ENCODE data around the gene RNF26. TPM values are rescaled to one million over a fixed set of nuclear protein-coding genes. Genes with fewer than 3 reads are reported as not detected.

The RNF26 gene
- polyA plus RNA-seq, 4 donors = 28.4 to 34.5 (median 30.9) TPM

DNA sequence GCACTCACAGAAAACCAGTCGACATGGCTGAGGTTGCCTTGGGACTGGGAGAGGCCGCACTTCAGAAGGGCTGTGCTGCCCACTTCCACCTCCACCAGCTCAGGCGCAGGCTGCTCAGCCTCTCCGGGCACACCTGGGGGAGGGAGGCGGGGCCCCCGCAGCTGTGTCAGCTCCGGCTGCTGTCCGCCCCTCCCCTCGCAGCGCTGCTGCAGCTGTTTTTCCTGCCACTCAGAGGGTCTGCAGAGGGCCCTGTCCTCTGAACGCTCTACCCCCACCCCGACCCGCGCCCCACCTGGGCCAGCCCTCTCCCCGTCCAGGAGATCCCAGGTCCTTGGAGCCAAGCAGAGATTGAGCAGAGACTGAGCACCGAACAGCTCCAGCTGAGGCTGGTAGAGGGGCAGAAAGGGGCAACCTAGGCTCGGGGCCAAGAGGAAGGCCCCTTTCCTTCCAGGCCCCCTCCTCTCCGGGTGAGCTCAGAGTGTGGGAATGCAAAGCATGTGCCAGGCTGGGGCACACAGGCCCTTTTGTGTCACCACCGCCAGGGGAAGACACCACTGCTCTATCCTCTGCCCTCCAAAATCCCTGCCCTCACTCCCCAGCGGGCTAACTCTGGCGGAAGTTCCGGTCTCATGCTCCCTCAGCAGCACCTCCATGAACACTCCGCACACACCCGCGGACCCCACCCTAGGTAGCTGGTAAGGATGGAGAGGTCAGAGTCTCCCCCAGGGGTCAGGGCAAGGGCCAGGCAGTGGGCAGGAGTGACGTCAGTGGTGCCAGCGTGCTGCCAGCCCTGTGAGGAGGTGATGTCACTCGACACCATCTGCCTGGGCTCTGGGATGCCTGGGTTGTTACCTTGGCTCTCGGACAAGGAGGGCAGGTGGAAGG lies 19.0 kb upstream of the RNF26 start:
- DNase-seq (ENCODE audit: low read depth in 4 of 4, low spot score in 3 of 4) = no peak

DNA sequence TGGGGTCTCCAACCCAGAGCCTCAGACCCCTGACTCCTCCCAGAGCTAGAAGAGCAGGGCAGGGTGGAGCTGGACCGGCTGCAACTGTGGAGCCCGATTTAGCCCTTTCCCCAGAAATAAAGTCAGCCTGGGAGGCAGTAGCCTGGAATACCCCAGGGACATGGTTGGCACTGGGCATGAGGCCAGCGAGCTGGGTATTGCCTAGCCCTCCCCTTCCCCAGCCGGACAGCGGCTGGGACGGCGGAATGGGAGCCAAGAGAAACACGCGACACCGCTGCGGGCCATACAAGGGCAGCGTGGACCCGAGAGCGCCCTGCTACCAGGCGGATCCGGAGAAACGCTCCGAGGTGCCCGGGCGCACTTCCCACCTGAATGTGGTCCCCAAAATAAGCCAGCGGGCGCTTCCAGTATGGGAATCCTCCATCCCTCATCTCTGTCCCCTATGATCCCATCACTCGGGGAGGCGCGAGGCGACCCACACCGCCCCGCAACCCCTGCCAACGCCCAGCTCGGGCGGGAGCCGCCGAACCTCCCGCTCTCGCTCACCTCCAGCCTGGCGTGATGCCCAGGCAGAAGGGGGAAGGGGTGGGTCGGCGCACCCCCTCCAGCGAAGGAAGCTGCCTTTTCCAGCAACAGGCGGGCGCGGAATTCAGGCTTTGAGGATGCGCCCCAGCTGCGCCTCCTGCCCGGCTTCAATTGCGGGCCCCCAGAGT lies 18.2 kb upstream of the RNF26 start:
- no peak for DNase-seq (ENCODE audit: low read depth in 4 of 4, low spot score in 3 of 4)

DNA sequence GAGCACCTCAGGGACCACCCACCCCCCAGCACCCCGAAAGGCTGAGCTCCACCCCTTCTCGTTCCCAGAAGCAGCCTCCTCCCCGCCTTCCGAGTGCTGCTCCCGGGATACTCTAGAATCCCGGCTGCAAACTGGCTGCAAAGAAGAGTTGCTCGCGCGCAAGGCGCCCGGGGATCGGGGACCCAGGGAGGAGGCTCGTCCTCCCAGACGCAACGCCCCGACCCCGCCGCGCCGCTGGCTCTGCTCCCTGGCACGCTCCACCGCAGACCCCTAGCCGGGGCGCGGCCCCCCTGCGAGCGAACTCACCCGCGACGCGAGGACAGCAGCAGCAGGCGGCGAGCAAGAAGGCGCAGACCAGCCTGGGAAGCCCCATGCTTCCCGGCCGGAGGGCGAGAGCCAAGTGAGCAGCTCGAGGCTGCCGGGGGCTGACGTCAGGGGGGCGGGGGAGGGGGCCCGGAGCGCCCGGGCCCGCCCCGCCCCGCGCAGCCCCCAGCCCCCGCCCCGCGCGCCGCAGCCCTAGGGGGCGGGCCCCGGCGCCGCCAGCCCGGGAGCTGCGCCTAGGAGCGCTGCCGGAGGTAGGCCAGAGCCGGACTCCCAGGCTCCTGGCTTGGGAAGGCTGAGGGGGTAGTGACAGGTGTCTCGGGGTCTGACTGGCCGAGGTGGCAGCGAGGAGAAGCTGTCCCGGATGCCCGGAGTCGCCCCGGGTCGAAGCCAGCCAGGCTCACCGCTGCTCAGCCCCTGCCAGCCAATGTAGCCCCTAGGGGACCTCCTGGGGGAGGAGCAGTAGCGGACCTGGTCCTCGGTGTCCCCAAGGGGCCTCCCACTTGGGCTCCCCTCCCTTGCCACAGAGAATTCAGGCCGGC lies 17.4 kb upstream of the RNF26 start, which contains the start of gene MCAM:
TSS of gene MCAM (minus strand) at position 402 of the 863 bp plus-strand sequence. CDS start at position 373, 29 bp downstream.
- no peak for DNase-seq (ENCODE audit: low read depth in 4 of 4, low spot score in 3 of 4)

DNA sequence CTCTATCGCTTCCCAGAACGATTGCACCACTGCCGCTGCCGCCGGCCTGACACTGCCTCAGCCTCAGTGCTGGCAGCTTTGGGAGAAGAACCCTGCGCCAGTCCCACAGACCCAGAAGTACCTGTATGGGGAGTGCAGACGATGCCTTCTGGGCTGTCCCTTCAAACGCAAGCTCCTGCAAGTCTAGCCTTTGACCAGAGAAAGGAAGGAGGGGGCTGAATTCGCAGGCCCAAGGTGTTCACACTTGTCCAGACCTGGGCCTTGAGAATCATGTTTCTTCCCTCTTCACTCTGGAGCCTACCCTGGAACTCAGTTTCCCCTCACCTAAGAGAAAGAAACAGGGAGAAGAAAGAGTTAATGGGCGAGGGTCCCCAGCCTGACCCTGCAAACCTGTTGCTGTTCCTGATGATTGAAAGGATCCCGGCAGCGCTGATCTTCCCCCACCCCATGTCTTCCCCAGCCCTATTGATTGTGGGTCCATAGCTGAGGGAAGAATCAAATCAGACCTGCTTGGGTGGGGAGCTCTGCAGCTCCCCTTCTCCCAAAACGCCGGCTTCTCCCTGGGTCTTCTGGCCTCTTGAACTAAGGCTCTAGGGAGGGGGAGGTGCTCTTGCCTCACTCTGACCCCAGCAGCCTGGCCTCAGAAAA lies 16.6 kb upstream of the RNF26 start:
- no peak for DNase-seq (ENCODE audit: low read depth in 4 of 4, low spot score in 3 of 4)

DNA sequence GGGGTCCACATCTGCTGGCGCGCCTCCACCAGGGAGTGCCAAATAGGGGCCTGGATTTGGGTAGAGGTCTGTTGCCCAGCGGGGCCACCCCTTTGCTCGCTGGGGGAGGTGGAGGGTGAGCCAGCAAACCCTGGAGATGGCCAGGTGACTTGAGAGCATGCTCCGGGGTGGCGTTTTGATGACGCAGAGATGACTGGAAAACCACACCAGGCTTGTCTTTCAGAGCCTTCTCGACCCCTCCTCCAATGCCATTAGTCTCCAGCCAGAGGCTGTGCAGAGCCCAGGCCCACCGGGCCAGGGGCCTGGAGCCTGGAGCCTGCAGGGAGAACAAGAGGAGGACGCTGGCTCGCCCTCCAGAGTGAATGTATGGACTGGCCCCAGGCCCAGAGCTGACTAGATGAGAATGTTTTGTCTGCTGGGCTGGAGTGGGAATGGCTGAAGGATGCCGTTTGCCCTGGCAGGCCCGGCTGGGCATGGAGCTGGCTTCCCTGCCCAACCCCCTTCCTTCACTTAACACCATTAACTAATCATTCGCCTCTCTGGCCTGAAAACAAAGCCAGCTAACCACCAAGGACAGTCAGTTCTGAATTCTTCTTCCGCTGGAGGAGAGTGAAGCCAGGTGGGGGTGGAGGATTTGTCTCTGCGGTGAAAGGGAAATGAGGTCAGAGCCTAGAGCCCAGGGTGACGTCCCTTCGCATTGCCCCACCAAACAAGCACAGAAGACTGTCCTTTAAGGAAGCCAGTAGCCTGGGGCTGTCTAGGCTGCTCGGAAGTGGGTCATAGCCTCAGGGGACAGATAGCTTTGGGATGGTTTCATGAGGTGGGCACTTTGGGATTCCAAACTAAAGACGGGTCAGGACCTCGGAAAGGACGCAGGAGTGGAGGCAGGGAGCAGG lies 15.8 kb upstream of the RNF26 start:
- no peak for DNase-seq (ENCODE audit: low read depth in 4 of 4, low spot score in 3 of 4)

DNA sequence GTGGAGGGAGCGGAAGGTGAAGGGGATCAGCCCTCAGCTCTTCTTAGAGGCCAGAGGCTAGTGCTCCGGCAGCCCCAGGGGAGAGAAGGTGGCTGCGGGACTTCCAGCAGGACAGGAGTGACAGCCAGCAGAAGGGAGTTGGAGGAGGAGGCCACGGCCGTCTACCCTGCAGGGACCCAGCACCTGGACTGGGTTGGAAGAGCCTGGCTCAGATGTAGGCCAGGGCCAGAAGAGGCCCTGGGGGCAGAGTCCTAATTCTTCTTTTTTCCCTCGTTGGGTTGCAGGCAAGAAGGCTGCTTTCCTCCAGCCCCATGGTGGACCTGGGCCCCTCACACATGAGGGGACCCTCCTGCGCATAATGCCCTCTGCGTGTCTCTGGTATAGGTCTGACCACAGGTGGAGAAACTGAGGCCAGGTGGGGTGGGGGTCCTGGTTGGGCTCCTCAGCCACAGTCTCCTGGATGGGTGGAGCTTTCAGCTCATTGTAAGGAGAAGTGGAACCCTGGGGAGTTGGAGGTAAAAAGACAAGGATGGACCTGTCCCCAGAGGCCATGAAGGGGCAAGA lies 15.1 kb upstream of the RNF26 start:
- no peak for DNase-seq (ENCODE audit: low read depth in 4 of 4, low spot score in 3 of 4)

DNA sequence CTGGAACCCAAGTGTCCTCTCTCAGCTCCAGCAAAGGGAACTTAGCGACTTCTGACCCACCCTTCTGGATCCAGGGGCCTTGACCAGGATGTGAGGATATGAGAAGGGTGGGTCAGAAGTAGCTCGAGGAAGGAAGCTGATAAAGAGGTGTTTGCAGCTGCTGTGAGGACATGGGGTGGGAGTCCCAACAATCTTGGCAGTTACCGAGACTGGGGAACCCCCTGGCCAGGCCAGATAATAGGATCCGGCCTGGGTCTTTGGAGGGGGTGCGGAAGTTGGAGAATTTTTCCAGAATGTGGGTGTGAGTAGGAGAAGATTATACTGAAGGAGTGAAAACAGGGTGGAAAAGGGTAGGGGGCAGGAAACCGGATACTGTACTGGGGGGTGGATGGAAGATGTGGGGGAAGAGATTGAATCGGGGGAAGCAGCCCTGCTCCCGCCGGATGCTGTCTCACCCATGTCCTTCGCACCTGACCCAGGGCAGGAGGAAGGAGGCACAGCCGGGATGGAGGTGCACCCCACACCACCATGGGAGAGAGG lies 14.6 kb upstream of the RNF26 start:
- DNase-seq (ENCODE audit: low read depth in 4 of 4, low spot score in 3 of 4) = no peak

DNA sequence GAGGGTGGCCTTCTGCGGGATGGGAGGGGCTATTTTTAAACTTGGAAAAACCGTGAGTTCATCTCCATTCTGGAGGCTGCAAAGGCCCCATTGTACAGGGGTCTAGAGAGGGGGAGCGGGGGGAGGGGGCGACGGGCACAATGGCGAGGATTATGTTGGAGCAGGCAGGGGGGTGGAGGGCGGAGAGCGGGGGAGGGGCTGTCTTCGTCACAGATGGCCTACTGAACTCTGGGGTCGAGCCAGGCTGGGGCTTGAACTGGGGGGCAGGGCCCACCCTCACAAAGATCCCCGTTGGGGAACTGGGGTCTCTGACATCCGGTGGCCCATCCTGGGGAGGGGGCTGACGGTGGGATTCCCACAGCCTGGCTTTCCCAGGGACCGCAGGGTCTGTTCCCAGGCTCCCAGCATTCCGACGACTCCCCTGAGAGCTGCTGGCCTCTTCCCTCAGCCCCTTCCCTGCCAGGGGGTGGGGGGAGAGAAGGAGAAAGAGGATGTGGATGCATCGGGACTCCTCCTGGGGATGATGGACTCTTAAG lies 14.0 kb upstream of the RNF26 start:
- no peak for DNase-seq (ENCODE audit: low read depth in 4 of 4, low spot score in 3 of 4)

DNA sequence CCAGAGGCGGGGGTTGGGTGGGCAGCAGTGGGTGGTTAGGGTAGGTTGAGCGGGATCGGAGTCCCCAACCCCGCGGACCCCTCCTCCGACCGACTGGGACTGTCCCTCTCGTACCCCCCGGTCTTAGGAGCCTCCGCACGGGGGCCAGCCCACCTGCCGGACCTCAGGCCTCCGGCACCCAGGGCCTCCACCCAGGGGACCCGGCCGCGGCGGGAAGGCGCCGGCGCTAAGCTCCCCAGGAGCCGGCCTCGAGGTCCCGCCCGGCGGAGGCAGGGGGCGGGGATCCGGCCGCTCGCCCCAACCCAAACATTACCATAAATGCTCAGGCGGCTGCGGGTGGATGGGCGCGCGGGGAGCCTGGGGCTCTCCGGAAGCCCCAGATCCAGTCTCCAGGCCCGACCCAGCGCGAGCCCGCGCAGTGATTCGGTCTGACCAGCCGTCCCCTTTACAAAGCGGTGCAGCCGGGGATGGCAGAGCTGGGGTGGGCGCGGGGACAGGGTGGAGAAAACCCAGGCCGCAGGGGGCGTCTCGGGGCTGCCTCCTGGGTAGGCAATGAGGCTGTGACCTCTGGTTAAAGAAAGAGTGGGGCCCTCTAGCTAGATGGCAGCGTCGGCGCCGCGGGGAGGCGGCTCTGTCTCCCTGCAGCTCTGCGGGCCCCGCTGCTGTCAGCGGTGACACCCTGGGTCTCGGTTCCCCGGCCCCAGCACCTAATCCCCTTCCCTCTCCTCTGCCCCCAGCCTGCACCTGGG lies 13.4 kb upstream of the RNF26 start:
- DNase-seq (ENCODE audit: low read depth in 4 of 4, low spot score in 3 of 4) = no peak

DNA sequence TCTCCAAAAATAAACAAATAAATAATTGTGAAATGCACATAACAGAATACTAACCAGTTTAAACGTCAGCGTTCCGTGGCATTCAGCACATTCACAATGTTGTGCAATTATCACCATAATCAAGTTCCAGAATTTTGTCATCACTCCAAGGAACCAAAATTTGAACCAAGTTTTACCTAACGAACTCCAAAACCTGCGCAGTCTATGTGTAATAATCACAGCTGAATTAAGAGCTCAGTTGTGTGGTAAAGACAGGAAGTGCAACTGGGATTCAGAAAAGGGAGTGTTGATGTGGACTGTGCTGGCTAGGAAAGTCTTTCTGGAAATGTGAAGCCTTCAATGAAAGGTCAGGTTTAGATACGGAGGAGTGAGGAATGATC lies 12.0 kb upstream of the RNF26 start:
- no peak for DNase-seq (ENCODE audit: low read depth in 4 of 4, low spot score in 3 of 4)

DNA sequence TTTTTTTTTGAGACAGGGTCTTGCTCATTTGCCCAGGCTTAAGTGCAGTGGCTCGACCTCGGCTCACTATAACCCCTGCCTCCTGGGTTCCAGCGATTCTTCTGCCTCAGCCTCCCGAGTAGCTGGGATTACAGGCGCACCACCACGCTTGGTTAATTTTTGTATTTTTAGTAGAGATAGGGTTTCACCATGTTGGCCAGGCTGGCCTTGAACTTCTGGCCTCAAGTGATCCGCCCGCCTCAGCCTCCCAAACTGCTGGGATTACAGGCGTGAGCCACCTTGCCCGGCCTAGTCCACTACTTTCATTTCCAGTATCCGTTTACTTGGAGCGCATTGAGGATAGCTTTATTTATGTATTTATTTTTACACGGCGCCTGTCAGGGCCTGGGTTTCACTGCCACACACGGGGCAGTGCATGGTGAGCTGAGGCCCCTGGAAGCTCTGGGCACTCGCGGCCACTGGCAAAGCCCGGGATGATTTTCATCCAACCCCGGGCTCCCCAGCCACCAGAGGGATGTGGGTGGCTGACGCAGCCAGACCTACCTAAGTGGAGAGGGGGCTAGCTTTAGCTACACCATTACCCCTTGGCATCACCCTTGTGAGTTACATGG lies 11.3 kb upstream of the RNF26 start:
- no peak for DNase-seq (ENCODE audit: low read depth in 4 of 4, low spot score in 3 of 4)

DNA sequence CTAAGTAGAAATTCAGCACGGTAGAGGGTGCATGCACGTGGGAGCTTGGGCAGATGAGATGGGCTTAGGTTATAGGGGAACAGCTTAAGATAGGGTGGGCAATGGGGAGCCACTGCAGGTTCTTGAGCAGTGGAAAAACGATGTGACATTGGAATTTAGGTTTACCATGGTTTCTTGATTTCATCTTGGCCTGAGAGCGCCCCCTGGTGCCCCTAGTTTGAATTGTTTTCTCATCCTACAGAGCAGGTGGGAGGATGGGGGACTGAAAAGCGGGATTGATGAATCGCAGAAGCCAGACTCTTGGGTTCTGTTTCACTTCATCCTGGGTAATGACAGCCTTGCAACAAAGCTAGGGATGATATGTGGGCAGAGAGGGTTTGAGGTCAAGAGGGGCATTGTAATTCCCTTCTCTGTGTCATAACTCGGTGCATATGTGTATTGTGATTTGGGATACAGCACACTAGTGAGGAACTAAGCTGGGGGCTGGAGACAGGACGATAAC lies 10.7 kb upstream of the RNF26 start:
- DNase-seq (ENCODE audit: low read depth in 4 of 4, low spot score in 3 of 4) = no peak

DNA sequence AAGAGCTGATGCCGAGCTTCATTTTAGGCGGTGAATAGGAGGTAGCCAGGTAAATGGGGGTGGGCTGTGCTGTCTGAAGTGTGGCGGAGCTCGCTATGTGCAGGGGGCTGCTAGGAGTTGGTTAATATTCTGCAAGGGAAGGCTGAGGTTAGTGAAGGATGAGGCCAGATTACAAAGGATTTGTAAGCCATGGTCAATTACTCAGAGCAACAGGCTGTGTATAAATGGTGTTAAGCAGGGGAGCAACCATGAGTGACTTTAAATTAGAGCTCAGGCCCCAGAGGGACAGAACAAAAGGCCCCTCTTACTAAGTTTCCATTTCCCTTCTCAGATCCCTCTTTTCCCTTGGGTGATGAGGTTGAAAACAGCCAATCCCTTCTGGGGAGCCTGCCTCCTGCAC lies 10.1 kb upstream of the RNF26 start:
- no peak for DNase-seq (ENCODE audit: low read depth in 4 of 4, low spot score in 3 of 4)

DNA sequence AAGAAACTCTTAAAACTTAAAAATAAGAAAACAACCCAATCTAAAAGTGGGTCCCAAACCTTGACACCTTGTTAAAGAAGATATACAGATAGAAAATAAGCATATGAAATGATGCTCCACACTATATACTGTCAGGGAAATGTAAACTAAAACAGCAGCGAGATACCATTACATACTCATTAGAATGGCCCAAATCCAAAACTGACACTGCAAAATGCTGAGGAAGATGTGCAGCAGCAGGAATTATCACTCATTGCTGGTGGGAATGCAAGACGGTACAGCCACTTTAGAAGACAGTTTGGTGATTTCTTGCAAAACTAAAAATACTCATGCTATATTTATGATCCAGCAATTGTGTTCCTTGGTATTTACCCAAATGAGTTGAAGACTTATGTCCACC lies 5.0 kb upstream of the RNF26 start:
- no peak for DNase-seq (ENCODE audit: low read depth in 4 of 4, low spot score in 3 of 4)

DNA sequence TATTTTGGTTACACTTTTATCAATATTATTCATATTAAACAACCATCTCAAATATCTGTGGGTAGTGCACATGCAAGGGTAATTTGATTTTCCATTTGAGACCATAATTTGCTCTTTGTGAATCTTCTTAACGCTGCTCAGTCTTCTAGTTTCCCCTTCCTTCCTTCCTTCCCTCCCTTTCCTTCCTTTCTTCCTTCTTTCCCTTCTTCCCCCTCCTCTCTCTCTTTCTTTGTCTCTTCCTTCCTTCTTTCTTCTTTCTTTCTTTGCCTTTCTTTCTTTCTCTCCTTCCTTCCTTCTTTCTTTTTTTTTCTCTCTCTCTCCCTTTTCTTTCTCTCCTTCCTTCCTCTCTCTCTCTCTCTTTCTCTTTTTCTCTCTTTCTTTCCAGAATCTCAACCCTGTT lies 4.1 kb upstream of the RNF26 start:
- no peak for DNase-seq (ENCODE audit: low read depth in 4 of 4, low spot score in 3 of 4)

DNA sequence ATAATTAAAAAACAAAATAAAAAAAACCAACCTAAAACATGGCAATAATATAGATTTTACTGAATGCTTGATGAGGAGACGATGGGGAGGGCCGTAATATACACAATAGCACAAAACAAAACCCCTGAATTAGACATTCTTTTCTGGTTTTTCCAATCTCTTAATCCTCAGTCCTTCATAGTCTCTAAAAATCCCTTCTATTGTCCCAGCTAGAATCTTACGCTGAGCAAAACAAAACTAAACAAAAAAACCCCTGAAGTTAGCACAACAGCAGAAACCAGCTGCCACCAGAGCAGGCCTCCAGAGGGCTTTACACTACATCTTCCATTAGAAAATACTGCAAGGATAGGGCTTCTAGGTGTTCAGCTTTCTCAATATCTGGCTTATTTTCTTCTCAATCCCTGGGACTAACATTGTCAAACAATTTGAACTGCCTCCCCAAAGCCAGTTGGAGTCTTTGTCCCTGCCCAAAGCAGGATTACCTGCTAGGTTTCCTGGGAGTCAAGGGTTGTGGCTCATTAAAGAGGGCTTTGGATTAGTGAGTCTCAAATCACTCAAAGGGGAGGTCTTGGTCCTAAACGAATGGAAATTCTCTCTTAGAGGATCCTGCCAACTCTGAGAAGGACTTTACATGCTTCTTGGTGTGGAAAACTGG lies 2.1 kb upstream of the RNF26 start:
- DNase-seq (ENCODE audit: low read depth in 4 of 4, low spot score in 3 of 4) = no peak
